Effector CD4-positive, alpha-beta T cell (primary cell): ENCODE measurements around the gene ZNHIT1.
"Not testable (repeated sequence)": the region's sequence is repeated elsewhere in the genome, so short reads cannot be mapped to it uniquely, and the experiment has no call there.

Source experiments
- DNase-seq: peaks from one replicate; pipeline ENCODE4 v3.0.0-alpha.2; 2020

The ZNHIT1 gene

DNA sequence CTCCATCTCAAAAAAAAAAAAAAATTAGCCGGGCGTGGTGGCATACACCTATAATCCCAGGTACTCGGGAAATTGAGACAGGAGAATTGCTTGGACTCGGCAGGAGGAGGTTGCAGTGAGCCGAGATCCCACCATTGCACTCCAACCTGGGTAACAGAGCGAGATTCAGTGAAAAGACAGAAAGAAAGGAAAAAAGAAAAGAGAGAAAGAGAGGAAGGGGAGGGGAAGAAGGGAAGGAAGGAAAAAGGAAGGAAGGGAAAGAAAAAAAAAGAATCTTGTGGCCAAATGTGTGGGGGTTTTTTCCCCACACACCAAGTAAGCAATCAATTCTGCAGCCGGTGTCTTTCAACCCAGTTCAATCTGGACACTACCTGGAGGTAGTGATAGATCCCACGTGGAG, 28.9 kb upstream of the ZNHIT1 start:
- DNase-seq = no peak

DNA sequence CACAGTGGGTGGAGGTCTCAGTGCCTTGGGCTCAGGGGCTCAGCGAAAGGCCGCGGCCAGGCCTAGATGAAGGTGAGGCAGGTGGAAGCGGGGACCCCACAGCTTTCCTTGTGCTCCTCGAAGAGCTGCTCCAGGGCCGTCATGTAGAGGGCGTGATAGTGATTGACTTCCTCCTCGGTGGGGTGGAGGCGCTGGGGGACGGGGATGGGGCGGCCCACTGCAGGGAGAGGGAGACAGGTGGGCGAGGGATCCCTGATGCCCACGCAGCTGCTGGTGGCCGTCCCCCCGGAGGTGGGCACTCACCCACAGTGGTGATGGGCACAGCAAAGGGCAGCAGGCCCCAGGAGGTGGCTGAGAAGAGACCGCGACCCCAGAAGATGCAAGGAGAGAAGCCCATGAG, 22.1 kb upstream of the ZNHIT1 start:
- DNase-seq = no peak

DNA sequence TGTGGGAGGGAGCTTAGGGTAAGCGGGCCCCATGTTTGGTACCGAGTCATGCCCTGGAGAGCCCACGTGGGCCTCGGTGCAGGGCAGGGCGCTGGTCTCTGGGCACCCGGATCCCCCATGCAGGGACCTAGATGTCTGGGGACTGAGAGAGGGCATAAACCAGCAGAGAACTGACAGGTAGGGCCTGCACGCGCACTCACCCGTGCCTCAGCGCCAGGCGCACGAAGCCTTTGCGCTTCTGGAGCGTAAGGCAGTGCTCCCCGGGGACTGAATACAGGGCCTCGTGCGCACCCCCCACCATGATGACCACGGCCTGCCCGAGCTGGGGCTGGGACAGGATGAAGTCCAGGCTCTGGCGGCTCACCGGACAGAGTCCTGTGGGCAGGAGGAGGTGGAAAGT, 20.0 kb upstream of the ZNHIT1 start:
- no peak for DNase-seq

DNA sequence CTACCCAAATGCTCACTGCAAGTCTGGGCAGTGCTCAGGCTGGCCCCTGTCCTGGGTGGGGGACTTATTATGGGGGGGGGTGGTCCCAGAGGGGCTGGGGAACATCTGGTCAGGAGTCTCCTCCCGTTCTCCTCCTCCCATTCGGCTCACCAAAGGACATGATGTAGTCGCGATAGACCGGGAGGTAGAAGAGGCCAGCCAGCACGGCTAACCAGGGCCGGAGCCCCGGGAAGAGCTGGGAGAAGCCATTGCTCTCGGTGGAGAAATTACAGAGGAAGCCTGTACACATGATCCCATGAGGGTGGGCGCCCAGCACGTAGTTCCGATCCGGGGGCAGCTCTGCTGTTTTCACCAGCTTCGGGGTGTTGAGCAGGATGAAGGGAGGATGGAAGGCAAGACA, 19.5 kb upstream of the ZNHIT1 start:
- no peak for DNase-seq

DNA sequence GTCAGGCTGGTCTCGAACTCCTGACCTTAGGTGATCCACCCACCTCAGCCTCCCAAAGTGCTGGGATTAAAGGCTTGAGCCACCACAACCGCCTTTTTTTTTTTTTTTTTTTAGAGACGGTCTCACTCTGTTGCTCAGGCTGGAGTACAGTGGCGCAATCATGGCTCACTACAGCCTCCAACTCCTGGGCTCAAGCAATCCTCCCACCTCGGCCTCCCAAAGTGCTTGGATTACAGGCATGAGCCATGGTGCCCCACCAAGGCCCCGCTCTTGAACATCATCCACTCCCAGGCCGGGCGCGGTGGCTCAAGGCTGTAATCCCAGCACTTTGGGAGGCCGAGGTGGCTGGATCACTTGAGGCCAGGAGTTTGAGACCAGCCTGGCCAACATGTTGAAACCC, 18.4 kb upstream of the ZNHIT1 start:
- DNase-seq = not testable (repeated sequence)

DNA sequence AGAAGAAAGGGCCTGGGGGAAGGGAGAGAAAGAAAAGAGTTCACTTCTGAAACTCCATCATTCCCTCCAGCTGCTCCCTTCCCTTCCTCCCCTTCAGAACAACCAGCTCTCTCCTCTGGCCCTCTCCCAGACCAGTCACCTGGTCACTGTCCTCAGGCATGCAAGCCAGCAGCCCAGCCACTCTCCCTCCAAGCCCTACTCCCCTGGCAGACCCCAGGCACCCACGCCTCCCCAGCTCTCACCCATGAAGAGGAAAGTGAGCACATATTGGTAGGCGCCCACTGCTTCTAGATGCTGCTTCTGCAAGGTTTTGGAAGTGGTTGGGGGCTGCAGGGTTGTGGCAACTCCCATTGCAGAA, 17.5 kb upstream of the ZNHIT1 start:
- DNase-seq = no peak

DNA sequence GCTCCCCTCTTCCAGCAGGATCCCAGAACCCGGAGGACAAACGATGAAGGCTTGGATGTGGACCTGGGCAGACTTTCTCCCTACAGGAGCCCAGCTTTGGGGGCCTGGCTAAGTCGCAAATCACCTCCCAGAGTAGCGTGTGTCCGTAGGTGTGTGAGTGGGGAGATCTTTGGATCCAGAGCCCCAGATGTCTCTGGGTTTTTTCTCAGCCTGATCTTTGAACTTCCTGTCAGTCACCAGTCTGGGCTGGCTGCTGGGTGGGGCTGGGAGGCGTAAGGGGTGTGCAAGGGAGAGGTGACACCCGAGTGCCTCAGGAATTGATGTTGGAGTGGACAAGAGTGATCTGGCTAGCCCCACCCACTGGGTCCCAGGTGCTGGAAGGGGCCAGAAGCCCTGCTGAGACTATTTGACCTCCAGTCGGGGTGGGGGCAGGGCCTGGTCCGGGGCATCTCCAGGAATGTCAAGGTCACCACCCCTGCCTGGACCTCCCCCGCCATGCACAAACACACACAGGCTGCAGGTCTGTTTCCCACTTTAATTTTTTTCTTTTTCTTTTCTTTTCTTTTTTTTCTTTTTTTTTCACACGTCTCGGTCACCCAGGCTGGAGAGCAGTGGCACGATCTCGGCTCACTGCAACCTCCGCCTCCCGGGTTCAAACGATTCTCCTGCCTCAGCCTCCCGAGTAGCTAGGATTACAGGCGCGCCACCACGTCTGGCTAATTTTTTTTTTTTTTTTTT, 16.9 kb upstream of the ZNHIT1 start, which contains the start of gene MOGAT3:
MOGAT3 (minus strand) TSS at position 175 of the 738 bp plus-strand sequence. CDS start 182 bp downstream, outside the sequence.
- no peak for DNase-seq

DNA sequence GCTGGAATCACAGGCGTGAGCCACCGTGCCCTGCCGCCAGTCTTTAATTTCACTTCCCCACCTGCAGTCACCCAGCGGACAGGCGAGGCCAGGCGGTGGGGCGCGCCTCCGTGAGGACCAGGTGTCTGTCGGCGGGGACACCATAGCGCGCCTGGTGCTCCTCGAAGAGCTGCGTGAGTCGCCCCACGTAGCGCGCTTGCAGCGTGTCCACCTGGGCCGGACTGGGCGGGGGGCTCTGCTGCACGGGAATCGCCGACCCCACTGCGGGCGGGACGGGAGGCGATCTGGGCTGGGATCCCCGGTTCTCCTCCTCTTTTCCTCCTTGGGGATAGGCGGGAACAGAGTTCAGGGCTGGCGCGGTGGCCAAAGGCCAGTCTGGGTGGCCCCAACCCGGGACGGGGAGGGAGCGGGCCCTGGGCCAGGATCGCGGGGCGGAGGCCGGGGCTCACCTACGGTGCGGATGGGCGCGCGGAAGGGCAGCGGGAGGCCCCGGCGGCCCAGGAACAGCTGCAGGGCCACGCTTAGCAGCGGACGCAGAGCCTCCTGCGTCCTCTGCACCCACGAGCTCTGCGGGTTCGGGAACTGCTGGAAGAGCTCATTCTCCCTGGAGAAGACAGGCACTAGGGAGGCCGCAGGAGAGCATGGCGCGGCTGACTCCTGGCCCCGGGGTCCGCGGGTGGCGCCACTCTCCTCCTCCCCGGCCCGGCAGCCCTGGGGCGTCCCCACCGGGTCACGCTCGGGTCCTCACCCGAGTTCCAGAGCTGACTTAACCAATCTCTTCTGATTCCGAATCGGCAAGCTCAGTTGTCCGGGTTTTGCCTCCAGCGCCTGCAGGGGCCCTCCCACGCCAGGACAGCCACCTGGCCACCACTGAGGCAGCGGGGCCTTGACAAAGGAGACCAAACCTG, 16.0 kb upstream of the ZNHIT1 start:
- no peak for DNase-seq

DNA sequence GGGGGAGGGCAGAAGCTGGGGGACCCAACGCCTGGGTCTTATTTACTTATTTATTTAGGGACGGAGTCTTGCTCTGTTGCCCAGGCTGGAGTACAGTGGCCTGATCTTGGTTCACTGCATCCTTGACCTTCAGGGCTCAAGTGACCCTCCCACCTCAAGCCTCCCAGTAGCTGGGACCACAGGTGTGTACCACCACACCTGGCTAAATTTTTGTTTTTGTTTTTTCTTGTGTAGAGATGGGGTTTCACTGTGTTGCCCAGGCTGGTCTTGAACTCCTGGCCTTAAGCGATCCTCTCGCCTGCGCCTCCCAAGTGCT, 15.4 kb upstream of the ZNHIT1 start:
- DNase-seq = no peak

DNA sequence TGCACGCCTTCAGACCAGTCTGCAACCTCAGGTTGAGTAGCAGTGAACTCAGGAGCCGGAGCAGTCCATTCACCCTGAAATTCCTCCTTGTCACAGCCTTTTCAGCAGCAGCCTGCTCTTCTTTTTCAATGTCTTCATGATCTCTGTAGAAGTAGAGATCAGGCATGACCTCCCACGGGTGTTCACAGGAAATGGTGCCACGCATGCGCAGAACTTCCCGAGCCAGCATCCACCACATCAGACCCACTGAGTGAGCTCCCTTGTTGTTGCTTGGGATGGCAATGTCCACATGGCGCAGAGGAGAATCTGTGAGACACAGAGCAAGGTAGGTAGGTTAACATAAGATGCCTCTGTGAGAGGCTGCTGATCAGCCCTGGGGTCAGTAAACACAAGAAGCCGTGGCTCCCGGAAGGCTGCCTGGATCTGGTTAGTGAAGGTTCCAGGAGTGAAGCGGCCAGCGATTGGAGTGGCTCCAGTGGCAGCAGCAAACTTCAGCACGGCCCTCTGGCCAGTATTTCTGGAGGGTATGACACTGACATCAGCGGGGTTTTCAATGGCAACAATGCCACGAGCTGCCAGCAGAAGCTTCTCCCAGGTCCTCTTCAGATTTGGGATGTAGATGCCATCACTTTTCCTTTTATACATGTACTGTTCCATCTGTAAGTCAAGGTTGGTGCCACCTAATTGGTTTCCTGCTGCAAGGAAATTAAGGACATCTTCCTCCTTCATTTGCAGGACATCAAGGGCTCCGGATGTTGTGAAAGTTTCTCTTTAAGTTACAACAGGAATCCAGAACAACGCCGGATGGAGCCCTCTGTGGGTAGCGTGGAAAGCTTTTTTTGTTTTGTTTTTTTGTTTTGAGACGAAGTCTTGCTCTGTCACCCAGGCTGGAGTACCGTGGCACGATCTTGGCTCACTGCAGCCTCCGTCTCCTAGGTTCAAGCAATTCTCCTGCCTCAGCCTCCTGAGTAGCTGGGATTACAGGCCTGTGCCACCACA, 13.9 kb upstream of the ZNHIT1 start:
- DNase-seq = not testable (repeated sequence)

DNA sequence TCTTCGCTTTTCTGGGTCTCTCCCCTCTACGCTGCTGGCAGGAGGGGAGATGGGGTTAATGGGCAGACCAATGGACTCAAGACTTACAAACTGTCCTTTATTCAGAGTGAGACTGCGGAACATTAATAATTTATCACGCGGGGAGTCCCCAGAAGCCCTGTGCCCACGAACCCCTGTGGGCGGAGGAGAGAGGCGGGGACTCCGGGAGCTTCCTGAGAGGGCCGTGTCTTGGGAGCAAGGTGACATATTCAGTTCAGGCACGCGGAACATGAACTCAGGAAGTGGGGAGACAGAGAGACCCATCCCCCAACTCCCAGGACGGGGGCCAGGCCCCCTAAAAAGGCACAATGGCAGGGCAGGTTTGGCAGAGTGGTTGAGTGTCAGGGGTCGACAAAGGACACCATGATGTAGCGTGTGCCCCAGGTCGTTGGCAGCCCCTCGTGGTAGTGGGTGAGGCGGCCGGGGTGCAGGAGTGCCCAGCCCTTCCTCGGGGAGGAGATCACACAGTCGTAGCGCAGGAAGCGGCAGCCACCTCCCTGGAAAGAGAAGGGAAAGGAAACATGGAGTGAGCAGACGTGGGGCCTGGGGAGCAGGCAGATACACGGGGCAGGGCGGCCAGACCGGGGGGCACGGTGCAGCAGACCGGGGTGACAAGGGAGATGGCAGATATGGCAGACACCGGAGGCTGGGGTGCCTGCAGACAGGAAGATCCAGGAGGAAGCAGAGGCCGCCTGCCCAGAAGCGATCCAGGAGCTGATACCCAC, 11.9 kb upstream of the ZNHIT1 start:
- DNase-seq = no peak

DNA sequence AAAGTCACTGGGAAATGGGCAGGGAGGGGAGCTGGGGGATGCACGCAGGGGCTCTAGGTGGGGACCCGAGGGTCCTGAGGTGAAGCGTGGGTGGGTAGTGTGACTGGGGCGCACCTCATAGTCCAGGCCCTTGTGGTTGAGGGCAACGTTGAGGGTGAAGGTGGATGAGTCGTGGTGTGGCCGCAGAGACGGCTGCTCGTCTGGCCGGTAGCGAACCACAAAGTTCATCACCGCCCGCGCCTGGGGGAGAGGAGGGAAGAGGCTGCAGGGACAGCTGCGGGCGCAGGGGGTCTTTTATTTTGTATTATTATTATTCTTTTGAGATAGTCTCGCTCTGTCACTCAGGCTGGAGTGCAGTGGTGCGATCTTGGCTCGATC, 11.3 kb upstream of the ZNHIT1 start:
- no peak for DNase-seq

DNA sequence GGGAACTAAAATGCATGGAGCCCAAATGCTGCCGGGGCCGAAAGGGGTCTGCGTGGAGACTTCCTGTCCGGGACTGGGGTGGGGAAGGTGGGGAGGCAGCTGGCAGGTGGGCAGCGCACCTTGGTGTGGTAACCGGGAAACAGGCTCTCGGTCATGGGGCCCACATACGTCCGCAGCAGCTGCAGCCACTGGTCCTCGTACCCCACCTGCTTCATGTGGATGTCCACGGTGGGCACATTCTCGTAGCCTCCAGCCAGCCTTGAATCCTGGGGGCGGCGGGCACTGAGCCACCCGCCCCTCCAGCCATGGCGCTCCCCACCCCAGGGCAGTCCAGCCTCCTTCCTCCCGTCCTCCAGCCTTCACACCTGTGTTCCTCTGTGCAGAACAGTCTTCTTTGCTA, 10.5 kb upstream of the ZNHIT1 start:
- DNase-seq = no peak

DNA sequence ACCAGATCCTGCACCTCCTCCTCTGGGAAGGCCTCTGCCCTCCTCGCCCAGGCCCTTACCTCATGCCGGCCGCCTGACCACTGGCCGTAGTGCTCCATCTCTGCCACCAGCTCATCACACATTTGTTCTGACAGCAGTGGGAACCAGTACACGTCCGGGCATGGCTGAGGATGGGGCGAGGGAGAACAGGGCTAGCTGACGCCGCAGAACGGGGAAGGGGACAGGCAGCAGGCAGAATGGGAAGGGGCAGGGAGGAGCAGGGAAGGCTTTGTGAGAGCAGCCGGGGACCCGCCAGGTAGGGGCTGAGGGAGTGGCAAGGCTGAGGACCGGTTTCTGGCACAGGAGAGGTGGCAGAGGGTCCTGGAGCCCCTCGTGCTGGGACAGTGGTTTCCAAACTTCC, 9.2 kb upstream of the ZNHIT1 start:
- no peak for DNase-seq

DNA sequence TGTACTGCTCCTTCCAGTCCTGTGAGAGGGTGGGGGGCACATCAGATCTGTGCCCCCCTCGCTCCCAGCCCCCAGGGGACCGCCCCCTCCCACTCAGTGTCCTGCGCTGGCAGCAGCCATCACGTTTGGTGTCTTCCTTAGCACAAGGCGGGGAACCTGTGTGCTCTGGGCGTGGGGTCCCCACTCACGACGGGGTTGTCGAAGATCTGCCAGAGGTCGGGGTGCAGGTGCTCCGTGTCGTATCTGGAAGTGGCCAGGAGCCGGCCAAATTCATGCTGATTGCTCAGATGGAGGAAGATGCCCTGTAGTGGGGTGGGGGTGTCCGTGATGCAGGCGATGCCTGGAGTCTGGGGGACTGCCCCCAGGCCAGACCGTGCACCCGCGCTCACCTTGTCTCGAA, 7.8 kb upstream of the ZNHIT1 start:
- no peak for DNase-seq

DNA sequence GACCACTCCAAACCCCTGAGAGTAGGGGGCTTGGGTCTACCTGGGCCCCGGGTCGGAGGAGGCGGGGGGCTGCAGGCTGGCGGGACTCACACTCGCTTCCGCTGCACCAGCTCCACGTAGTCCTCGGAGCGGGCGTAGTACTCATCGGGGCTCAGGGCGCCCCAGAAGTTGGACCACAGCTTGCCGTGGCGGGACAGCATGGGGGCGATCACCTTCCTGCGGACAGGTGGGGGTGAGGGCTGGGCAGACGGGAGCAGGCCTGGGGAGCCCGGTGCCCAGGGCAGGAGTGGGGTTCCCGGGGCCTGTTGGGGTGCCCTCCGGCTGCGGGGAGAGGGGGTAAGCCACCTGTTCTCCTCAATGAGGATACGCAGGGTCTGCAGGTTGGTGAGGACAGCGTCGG, 6.5 kb upstream of the ZNHIT1 start:
- no peak for DNase-seq

DNA sequence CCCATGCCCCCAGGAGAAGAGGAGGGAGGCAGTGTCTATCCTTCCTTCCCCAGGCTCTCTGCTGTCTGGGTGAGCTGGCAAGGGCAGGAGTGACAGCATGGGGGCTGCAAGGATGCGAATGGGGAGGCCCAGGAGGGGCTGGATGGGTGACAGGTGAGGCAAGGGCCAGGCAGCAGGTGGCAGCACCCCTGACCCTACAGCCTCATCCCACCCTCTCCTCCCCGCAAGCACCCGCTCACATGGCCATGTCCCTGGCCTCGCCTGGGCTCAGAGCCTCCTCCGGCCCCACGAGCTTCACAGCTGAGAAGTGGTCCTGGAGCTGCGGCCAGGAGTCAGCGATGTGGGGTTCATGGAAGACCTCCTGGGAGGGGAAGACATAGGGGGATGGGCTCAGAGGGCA, 6.0 kb upstream of the ZNHIT1 start:
- no peak for DNase-seq

DNA sequence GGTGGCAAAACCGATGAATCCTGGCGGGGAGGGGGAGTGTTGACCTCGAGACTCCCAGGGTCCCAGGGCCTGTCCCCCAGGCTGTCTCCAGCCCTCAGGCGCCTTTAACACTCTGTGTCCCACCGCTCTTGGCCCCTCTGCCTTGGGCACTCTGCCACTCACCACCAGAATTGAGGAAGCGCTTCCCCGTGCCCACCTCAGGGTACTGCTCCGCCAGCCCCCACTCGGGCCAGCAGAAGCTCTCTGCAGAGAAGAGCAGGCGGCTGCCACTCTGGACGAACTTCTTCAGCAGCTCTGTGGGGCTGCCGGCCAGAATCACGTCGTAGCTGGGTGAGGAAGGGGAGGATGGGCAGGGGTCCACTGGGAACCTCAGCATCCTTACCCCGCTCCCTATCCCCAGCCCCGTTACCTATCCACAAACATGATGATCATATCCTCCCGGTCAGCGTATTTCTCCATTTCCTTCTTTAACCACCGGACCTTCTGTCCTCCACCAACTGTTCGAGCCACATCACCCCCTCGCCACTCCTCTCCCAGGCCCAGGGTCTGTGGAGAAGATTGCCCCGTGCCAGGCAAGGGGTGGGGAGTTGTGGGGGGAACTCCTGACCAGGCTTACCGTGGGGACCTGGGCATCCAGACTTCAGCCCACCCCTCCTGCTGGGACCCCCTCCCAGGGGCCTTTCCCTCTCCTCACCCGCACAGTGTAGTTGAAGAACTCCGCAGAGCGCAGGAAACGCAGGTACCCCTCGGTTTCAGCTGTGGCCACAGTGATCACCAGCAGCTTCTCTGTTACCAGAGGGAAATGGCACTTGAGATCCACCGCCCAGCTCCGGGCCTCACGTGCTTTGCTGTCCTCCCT, 1.7 kb upstream of the ZNHIT1 start:
- no peak for DNase-seq

DNA sequence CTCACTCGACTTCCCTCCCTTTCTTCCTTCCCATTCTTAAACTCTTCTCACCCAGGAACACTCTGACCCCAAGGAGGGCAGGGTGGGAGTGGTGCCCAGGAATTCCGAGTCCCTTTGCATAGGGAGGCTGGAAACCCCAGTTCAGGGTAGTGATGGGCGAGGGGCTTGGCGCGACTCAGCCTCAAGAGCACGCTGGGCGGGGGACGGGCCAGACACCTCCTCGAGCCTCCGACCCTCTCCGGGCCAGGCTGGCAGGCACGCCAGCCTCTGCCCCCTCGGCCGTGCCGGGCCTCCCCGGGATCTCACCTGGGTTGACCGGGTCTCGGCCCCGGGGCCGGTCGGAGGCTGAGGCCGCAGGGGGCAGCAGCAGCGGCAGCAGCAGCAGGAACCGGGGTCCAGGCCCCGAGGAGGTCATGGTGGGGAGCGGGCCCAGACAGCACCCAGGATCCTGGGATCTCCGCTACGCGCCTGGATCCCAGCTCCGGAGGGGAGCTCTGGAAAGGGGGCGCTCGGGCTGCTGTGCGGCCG, 1.0 kb upstream of the ZNHIT1 start:
- no peak for DNase-seq

DNA sequence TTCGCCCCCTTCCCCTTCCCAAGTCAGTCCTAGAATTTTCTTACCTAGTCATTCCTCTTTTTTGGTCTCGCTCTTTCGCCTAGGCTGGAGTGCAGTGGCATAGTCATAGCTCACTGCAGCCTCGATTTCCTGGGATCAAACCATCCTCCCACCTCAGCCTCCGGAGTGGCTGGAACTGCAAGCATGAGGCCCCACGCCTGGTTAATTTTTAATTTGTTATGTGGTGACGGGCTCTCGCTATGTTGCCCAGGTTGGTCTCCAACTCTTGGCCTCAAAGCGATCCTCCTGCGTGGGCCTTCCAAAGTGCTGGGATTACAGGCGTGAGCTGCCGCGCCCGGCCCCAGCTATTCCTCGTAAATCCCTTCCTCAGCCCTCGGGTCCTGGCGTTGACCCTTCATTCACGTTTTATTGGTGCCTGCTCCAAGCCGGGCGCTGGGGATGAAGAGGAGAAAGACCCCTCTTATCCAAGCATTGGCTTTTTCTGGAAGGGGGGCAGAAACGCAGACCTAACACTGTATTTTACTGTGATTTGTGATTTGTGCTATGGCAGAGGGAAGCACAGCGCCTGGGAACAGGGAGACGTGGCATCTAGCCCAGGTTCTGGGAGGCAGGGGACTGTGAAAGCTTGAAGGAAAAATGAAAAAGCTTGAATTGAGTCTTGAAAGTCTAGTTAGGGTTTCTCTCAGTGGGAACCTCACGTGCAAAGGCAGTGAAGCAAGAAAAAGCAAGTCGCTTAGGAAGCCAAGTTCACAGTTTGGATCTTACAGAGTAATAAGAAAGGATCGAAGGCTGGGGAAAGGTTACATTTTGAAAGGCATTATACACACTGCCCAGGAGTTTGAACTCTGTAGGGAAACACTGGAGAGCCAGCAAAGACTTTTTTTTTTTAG, 516 bp downstream of the ZNHIT1 start:
- no peak for DNase-seq
